Measurements from ENCODE around the gene KLF8. TPM values are rescaled to one million over a fixed set of nuclear protein-coding genes. Genes with fewer than 3 reads are reported as not detected.

KLF8 gene
- total and polyA plus RNA-seq, 2 donors from 2014 or later, result 6.1 to 25.3 TPM

DNA sequence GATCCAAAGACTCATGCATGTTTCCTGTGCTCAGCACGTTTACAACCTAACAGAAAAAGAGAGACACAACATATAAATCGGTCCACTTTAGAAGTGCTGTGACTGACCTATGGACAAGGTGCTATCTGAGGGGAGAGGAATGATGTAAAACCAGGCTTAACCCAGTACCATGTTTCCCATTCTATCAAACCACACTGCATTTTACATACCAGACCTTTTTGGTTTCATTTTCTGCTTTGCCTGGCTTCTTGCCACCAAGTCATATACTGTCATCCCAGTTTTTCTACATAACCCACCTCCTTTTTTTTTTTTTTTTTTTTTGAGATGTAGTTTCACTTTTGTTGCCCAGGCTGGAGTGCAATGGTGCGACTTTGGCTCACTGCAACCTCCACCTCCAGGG is 82.2 kb downstream of the KLF8 start:
- DNase-seq, result no peak
- no peak for FAIRE-seq
- intact Hi-C loops (cut with DNase I), result no loop called here
- H3K9me3 ChIP-seq (ENCODE audit: control insufficient read depth in 2 of 3, insufficient read depth in 1 of 3, low read length in 3 of 3), result no peaks in the 10 kb centered on the region
- TF ChIP-seq, protein P1, sequence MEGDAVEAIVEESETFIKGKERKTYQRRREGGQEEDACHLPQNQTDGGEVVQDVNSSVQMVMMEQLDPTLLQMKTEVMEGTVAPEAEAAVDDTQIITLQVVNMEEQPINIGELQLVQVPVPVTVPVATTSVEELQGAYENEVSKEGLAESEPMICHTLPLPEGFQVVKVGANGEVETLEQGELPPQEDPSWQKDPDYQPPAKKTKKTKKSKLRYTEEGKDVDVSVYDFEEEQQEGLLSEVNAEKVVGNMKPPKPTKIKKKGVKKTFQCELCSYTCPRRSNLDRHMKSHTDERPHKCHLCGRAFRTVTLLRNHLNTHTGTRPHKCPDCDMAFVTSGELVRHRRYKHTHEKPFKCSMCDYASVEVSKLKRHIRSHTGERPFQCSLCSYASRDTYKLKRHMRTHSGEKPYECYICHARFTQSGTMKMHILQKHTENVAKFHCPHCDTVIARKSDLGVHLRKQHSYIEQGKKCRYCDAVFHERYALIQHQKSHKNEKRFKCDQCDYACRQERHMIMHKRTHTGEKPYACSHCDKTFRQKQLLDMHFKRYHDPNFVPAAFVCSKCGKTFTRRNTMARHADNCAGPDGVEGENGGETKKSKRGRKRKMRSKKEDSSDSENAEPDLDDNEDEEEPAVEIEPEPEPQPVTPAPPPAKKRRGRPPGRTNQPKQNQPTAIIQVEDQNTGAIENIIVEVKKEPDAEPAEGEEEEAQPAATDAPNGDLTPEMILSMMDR (IDR thresholded peaks at IDR 0.05; ENCODE audit: borderline replicate concordance, extremely low read depth, insufficient read depth), result no peak
- H3K27ac ChIP-seq (ENCODE audit: low read depth in 2 of 2, low read length in 2 of 2), result no peak overlapping the region
- no peak overlapping the region for H3K4me3 ChIP-seq (ENCODE audit: low read length in 3 of 3)
- H3K27me3 ChIP-seq (ENCODE audit: control insufficient read depth, insufficient read depth, low read length), result no peaks in the 10 kb centered on the region
- no peaks in the 10 kb centered on the region for H3K4me1 ChIP-seq (ENCODE audit: control insufficient read depth in 2 of 3, insufficient read depth in 2 of 3, low read depth in 1 of 3, low read length in 3 of 3)
- no peak overlapping the region for H3K9ac ChIP-seq (ENCODE audit: low read length in 3 of 3)
- no peaks in the 10 kb centered on the region for H3K36me3 ChIP-seq (ENCODE audit: control insufficient read depth in 2 of 3, insufficient read depth in 3 of 3, low read length in 3 of 3)

DNA sequence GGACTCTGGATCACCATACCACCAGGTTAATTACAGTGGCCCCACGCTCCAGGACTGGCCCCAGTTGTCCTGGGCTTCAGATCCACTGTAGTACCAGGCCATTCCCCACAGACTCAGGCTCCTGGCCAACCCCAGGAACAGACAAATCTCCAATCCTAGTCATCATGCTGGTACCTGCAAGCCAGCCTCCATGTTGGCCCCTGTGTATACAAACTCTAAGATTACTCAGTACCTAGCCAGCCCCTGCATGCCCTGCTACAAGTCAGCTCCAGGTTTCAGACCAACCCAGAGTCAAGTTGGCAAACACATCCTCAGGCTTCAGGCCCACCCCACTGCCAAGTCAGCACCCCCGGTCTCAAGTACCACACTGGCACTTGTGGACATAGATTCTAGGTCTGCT is 85.9 kb downstream of the KLF8 start:
- TF ChIP-seq, protein P1 (IDR thresholded peaks at IDR 0.05; ENCODE audit: borderline replicate concordance, extremely low read depth, insufficient read depth), result no peak
- no peak overlapping the region for H3K4me3 ChIP-seq (ENCODE audit: low read length in 3 of 3)
- no peak overlapping the region for H3K9ac ChIP-seq (ENCODE audit: low read length in 3 of 3)
- DNase-seq, result no peak
- H3K27ac ChIP-seq (ENCODE audit: low read depth in 2 of 2, low read length in 2 of 2), result no peak overlapping the region
- intact Hi-C loops (cut with DNase I), result no loop called here
- no peaks in the 10 kb centered on the region for H3K9me3 ChIP-seq (ENCODE audit: control insufficient read depth in 2 of 3, insufficient read depth in 1 of 3, low read length in 3 of 3)
- FAIRE-seq, result no peak
- H3K27me3 ChIP-seq (ENCODE audit: control insufficient read depth, insufficient read depth, low read length), result no peaks in the 10 kb centered on the region
- H3K36me3 ChIP-seq (ENCODE audit: control insufficient read depth in 2 of 3, insufficient read depth in 3 of 3, low read length in 3 of 3), result no peaks in the 10 kb centered on the region
- no peaks in the 10 kb centered on the region for H3K4me1 ChIP-seq (ENCODE audit: control insufficient read depth in 2 of 3, insufficient read depth in 2 of 3, low read depth in 1 of 3, low read length in 3 of 3)

DNA sequence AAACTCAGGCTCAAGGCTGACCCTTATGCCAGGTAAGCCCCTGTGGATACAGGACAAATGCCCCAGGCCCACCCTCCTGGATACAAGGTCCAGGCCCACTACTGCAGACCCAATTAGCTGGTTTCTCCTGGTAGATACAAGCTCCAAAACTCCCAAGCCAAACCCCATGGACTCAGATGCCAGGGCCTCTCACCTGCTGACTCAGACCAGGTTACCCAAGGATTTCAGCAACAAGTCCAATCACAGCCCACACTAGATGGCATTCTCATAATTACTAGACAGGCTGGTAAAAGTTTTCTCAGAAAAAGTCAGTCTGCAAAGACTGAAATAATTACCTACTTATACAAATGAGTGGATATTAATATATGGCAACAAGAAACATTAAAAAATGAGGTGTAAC is 87.0 kb downstream of the KLF8 start:
- TF ChIP-seq, protein P1 (IDR thresholded peaks at IDR 0.05; ENCODE audit: borderline replicate concordance, extremely low read depth, insufficient read depth), result no peak
- Histone ChIP-seq H3K9me3 (ENCODE audit: control insufficient read depth in 2 of 3, insufficient read depth in 1 of 3, low read length in 3 of 3) (no peaks in the 10 kb centered on the region), H3K9ac (ENCODE audit: low read length in 3 of 3) (no peak overlapping the region), H3K4me1 (ENCODE audit: control insufficient read depth in 2 of 3, insufficient read depth in 2 of 3, low read depth in 1 of 3, low read length in 3 of 3) (no peaks in the 10 kb centered on the region), H3K27me3 (ENCODE audit: control insufficient read depth, insufficient read depth, low read length) (no peaks in the 10 kb centered on the region), H3K4me3 (ENCODE audit: low read length in 3 of 3) (no peak overlapping the region), H3K36me3 (ENCODE audit: control insufficient read depth in 2 of 3, insufficient read depth in 3 of 3, low read length in 3 of 3) (no peaks in the 10 kb centered on the region), H3K27ac (ENCODE audit: low read depth in 2 of 2, low read length in 2 of 2) (no peak overlapping the region)
- DNase-seq (no peak), FAIRE-seq (no peak)
- intact Hi-C loops (cut with DNase I), result no loop called here

All from kidney (tissue), 14 donors.